NCI-H2107 (cell line): Measurements from ENCODE around the gene SCAMP2.

ENCODE experiments used
- DNase-seq: peaks from one replicate; lab custom pipeline; 2025; lab: John Stamatoyannopoulos, UW

The SCAMP2 gene

GRCh38 chr15:74858369-74858740 lies 14.8 kb downstream of the SCAMP2 start:
- DNase-seq, result no peak

GRCh38 chr15:74857671-74858368 lies 15.3 kb downstream of the SCAMP2 start:
- no peak for DNase-seq

GRCh38 chr15:74857082-74857655 lies 16.0 kb downstream of the SCAMP2 start:
- DNase-seq, result no peak

GRCh38 chr15:74856537-74856936 lies 16.6 kb downstream of the SCAMP2 start:
- no peak for DNase-seq

GRCh38 chr15:74855857-74856256 lies 17.3 kb downstream of the SCAMP2 start:
- DNase-seq, result no peak

GRCh38 chr15:74854453-74855022 lies 18.6 kb downstream of the SCAMP2 start:
- DNase-seq, result no peak

GRCh38 chr15:74851960-74852359 lies 21.2 kb downstream of the SCAMP2 start:
- no peak for DNase-seq

GRCh38 chr15:74850393-74850792 lies 22.8 kb downstream of the SCAMP2 start:
- no peak for DNase-seq

- no peak for DNase-seq
Observed at GRCh38 chr15:74847432-74847831, 25.7 kb downstream of the SCAMP2 start.

GRCh38 chr15:74845581-74845980 lies 27.6 kb downstream of the SCAMP2 start:
- DNase-seq, result no peak

GRCh38 chr15:74845208-74845568 lies 28.0 kb downstream of the SCAMP2 start:
- no peak for DNase-seq

- DNase-seq, result no peak
Observed at GRCh38 chr15:74844319-74845207, 28.6 kb downstream of the SCAMP2 start.

GRCh38 chr15:74843891-74844299 lies 29.3 kb downstream of the SCAMP2 start:
- no peak for DNase-seq

- DNase-seq, result no peak
Observed at GRCh38 chr15:74843445-74843828, 29.7 kb downstream of the SCAMP2 start.

GRCh38 chr15:74842581-74843444 lies 30.4 kb downstream of the SCAMP2 start, which contains the start of gene ULK3:
Gene ULK3, minus strand, starts transcription at chr15:74843156. Its CDS starts 51 bp downstream, at chr15:74843105.
- peak; percentile 61 for DNase-seq

- no peak for DNase-seq
Observed at GRCh38 chr15:74841891-74842373, 31.2 kb downstream of the SCAMP2 start.

- DNase-seq, result no peak
Observed at GRCh38 chr15:74840851-74841775, 32.1 kb downstream of the SCAMP2 start.

- DNase-seq, result no peak
Observed at GRCh38 chr15:74839526-74840395, 33.4 kb downstream of the SCAMP2 start.
